Caco-2 (cell line): ENCODE results near the gene NMB. TPM values are rescaled to one million over a fixed set of nuclear protein-coding genes. Genes with fewer than 3 reads are reported as not detected.

Experiments used
- Bru-seq: library from RNA; stranded (reverse); fragments of 400-500 nt; gene quantifications from one replicate; lab custom pipeline; 2021; lab: Mats Ljungman, UMichigan
- BruChase-seq, 2 experiments: library from RNA; stranded (reverse); fragments of 400-500 nt; gene quantifications; one replicate each; lab custom pipeline; 2021; lab: Mats Ljungman, UMichigan
- BruUV-seq: library from RNA; stranded (reverse); fragments of 400-500 nt; replicated peaks from 2 replicates; lab custom pipeline; 2021; lab: Mats Ljungman, UMichigan
- CTCF ChIA-PET: fragments of 300-600 bp; sonication (Branson Sonifier 250); formaldehyde crosslinking; loops from one replicate; lab custom pipeline; 2022; ENCODE audit warnings: antibody characterized with exemption; lab: Charles Lee
- POLR2A ChIA-PET: fragments of 300-600 bp; sonication (Branson Sonifier 250); formaldehyde crosslinking; loops from one replicate; lab custom pipeline; 2022; ENCODE audit warnings: antibody characterized with exemption; lab: Charles Lee
- DNase-seq, 2 experiments: peaks; one replicate each; pipeline versions ENCODE4 v3.0.0 to v3.0.0-alpha.2; 2020 to 2022
- H3K27me3 ChIP-seq: replicated peaks from 2 replicates; pipeline ENCODE4 v1.6.0; 2011; ENCODE audit warnings: low read length; ENCODE audit not compliant: control insufficient read depth, insufficient read depth
- H3K36me3 ChIP-seq: 2 replicates; pipeline ENCODE4 v1.5.1; 2011; ENCODE audit warnings: low read length; ENCODE audit not compliant: control insufficient read depth, insufficient read depth
- H3K4me1 ChIP-seq: fragments of 250-450 bp; sonication (Bioruptor Pico); 2 replicates; pipeline ENCODE4 v1.5.1; 2020; ENCODE audit warnings: mild to moderate bottlenecking
- H3K4me3 ChIP-seq: 2 replicates; pipeline ENCODE4 v1.5.1; 2011; ENCODE audit warnings: low read depth, mild to moderate bottlenecking, control low read depth, low read length
- H3K9me3 ChIP-seq: fragments of 250-450 bp; sonication (Bioruptor Pico); 2 replicates; pipeline ENCODE4 v1.5.1; 2020; ENCODE audit warnings: mild to moderate bottlenecking, moderate library complexity
- H3K27ac Mint-ChIP-seq: one replicate; pipeline ENCODE4 v1.8.0; 2022; ENCODE audit warnings: mixed read lengths; ENCODE audit not compliant: unreplicated experiment
- H3K27me3 Mint-ChIP-seq: one replicate; pipeline ENCODE4 v1.8.0; 2022; ENCODE audit warnings: mixed read lengths; ENCODE audit not compliant: insufficient read depth, unreplicated experiment
- H3K36me3 Mint-ChIP-seq: one replicate; pipeline ENCODE4 v1.8.0; 2022; ENCODE audit warnings: mild to moderate bottlenecking, mixed read lengths; ENCODE audit not compliant: insufficient read depth, unreplicated experiment
- H3K4me1 Mint-ChIP-seq: one replicate; pipeline ENCODE4 v1.8.0; 2022; ENCODE audit warnings: low read depth, mixed read lengths; ENCODE audit not compliant: unreplicated experiment
- H3K4me3 Mint-ChIP-seq: one replicate; pipeline ENCODE4 v1.8.0; 2022; ENCODE audit warnings: mild to moderate bottlenecking, moderate library complexity, mixed read lengths; ENCODE audit not compliant: unreplicated experiment
- H3K9me3 Mint-ChIP-seq: one replicate; pipeline ENCODE4 v1.8.0; 2022; ENCODE audit warnings: mixed read lengths; ENCODE audit not compliant: unreplicated experiment
- intact Hi-C: fragments of 100-400 bp; cut with micrococcal nuclease; formaldehyde crosslinking; loops from one replicate; pipeline ENCODE4 v1.10.0; 2022; ENCODE audit not compliant: unreplicated experiment
- long read RNA-seq: library from polyadenylated mRNA; stranded (forward); transcript quantifications from one replicate; pipeline ENCODE4 v2.0.0, GENCODE V29; 2022
- total RNA-seq: library from RNA; stranded (reverse); gene quantifications from 2 replicates; pipeline ENCODE4 v1.2.3, GENCODE V29; 2022
- TF ChIP-seq, protein P1 (sequence below), 2 experiments: fragments of 200-600 bp in 1 of 2; IDR thresholded peaks; 1 replicate in 1 of 2; 2 replicates in 1 of 2; pipeline versions ENCODE4 v1.5.1 to v1.8.0; 2011 to 2022; ENCODE audit warnings: antibody characterized with exemption in 1 of 2, control low read depth in 1 of 2, inconsistent platforms in 1 of 2, low read depth in 1 of 2, low read length in 1 of 2, mild to moderate bottlenecking in 1 of 2, moderate library complexity in 1 of 2; ENCODE audit not compliant: insufficient read depth in 1 of 2, severe bottlenecking in 1 of 2, unreplicated experiment in 1 of 2

The NMB gene, protein sequence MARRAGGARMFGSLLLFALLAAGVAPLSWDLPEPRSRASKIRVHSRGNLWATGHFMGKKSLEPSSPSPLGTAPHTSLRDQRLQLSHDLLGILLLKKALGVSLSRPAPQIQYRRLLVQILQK
- total RNA-seq, result 7.5 and 8.6 TPM in 2 replicates
- Bru-seq, nascent RNA, result percentile 52 among the genes with signal in this experiment
- BruChase-seq, experiment 1, labeled RNA remaining after a 2-hour chase, result percentile 45 among the genes with signal in this experiment
- BruChase-seq, experiment 2, labeled RNA remaining after a 6-hour chase, result percentile 56 among the genes with signal in this experiment
- long read RNA-seq, transcript NMB-201 (3 exons, 1,007 nt), result major isoform, 7 of 14 reads
- long read RNA-seq, partial matches to known transcripts, result 2 of 14 reads
- long read RNA-seq, other reads (novel, unspliced or antisense), result 1 of 14 reads

DNA sequence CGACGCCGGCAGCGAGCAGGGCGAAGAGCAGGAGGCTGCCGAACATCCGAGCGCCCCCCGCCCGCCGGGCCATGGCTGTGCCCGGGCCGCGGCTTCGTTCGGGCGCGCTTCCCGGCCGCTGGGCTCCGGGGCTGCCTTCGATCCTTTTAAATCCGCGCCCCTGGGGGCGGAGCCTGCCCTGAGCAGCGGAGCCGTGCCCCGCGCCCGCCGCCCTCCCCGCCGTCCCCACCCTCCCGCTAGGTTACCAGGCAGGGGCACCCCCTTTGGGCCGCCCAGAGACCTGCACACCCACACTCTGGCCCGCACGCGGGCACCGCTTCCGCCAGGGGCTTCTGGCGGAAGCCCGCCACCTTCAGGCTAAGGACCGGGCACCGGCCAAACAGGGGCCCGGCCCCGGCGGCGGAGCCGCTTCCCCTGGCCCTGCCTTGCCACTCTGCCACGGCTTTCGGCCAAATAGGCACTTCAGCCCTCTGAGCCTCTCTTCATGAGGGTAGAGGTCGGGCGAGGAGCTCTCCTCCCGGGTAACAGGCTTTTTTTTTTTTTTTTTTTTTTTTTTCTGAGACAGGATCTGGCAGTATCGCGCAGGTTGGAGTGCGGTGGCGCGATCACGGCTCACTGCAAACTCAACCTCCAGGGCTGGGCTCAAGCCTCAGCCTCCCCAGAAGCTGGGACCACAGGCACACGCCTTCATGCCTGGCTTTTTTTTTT lies at the start of gene NMB:
Gene NMB, minus strand, starts transcription at position 120 of the 708 bp plus-strand sequence. Its CDS starts 47 bp downstream, at position 73.
- ChIA-PET POLR2A (interaction anchor here (0.6 to 1.1 kb wide), 3 partner anchors 77 to 268 kb away, joined by 3 to 4 read pairs (median 3); no protein-coding TSS in a partner anchor), CTCF (interaction anchor here (0.6 to 3.3 kb wide), 6 partner anchors 28 to 1068 kb away, joined by 3 to 18 read pairs (median 6); partner anchors contain the start of gene ZSCAN2)
- H3K9me3 Mint-ChIP-seq, result no peaks in the 10 kb centered on the region
- TF ChIP-seq, protein P1, sequence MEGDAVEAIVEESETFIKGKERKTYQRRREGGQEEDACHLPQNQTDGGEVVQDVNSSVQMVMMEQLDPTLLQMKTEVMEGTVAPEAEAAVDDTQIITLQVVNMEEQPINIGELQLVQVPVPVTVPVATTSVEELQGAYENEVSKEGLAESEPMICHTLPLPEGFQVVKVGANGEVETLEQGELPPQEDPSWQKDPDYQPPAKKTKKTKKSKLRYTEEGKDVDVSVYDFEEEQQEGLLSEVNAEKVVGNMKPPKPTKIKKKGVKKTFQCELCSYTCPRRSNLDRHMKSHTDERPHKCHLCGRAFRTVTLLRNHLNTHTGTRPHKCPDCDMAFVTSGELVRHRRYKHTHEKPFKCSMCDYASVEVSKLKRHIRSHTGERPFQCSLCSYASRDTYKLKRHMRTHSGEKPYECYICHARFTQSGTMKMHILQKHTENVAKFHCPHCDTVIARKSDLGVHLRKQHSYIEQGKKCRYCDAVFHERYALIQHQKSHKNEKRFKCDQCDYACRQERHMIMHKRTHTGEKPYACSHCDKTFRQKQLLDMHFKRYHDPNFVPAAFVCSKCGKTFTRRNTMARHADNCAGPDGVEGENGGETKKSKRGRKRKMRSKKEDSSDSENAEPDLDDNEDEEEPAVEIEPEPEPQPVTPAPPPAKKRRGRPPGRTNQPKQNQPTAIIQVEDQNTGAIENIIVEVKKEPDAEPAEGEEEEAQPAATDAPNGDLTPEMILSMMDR (IDR thresholded peaks at IDR 0.05; ENCODE audit: insufficient read depth in 1 of 2, low read depth in 1 of 2, low read length in 1 of 2, severe bottlenecking in 1 of 2, unreplicated experiment in 1 of 2), result peak; percentile 80 to 94
- H3K36me3 ChIP-seq, result no peaks in the 10 kb centered on the region
- peaks cover 10% of the 10 kb centered on the region; the same call in 1 of the 2 replicates for H3K4me1 ChIP-seq
- H3K4me1 Mint-ChIP-seq, result peaks cover 6% of the 10 kb centered on the region
- H3K27ac Mint-ChIP-seq, result peak within 1 kb of the TSS; percentile 35
- peaks cover 38% of the 10 kb centered on the region for H3K36me3 Mint-ChIP-seq
- H3K4me3 Mint-ChIP-seq, result peak within 1 kb of the TSS; percentile 77
- no TSS peak for BruUV-seq
- no peaks in the 10 kb centered on the region for H3K9me3 ChIP-seq
- H3K27me3 ChIP-seq, result no peaks in the 10 kb centered on the region
- DNase-seq, result peak; percentile 89 to 92
- H3K27me3 Mint-ChIP-seq, result no peaks in the 10 kb centered on the region
- peak within 1 kb of the TSS; percentile 60 for H3K4me3 ChIP-seq
- intact Hi-C loops, result loop anchor here (2.0 to 10.0 kb wide), 2 partner anchors 57 to 93 kb away; partner anchors contain the start of gene SEC11A

DNA sequence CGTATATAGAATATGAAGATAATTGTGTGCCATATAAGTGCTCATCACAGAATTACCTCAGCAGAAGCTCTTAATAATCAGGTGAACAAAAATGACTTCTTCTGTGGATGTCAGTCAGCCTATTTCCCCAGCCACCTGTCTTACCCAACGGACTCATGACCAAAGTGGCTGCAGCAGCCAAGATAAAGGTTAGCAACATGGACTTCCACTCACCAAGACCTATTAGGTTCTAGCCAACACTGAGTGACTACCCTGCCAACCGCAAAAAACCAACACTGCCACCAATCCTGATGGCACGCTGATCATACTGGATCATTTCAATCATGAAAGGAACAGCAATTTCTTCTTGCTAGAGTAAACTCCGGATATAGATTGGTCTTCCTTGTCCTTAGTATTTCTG lies 45.8 kb upstream of the NMB start:
- H3K36me3 ChIP-seq, result no peaks in the 10 kb centered on the region
- no TSS peak for BruUV-seq
- H3K27me3 ChIP-seq, result no peaks in the 10 kb centered on the region
- Mint-ChIP-seq H3K9me3 (no peaks in the 10 kb centered on the region), H3K4me3 (no peak overlapping the region), H3K27ac (no peak overlapping the region), H3K36me3 (peaks cover 19% of the 10 kb centered on the region), H3K4me1 (peaks cover 11% of the 10 kb centered on the region), H3K27me3 (no peaks in the 10 kb centered on the region)
- POLR2A ChIA-PET, result no interaction called here
- DNase-seq, result no peak
- H3K4me3 ChIP-seq, result no peak overlapping the region
- TF ChIP-seq, protein P1 (IDR thresholded peaks at IDR 0.05; ENCODE audit: insufficient read depth in 1 of 2, low read depth in 1 of 2, low read length in 1 of 2, severe bottlenecking in 1 of 2, unreplicated experiment in 1 of 2), result no peak
- 0 out of 2 replicates have a peak, but pooled peaks cover 4% of the 10 kb centered on the region for H3K4me1 ChIP-seq
- no peaks in the 10 kb centered on the region for H3K9me3 ChIP-seq
- intact Hi-C loops, result no loop called here
- CTCF ChIA-PET, result interaction anchor here (0.5 kb wide), 1 partner anchor 175 kb away, joined by 3 read pairs; no protein-coding TSS in a partner anchor
